AG04449 (cell line): ENCODE data around the gene STAT4.
A peak's percentile ranks its signal among the peaks of the same experiment; 100 is the strongest.

Experiments used
- CTCF ChIA-PET: fragments of 350-600 bp; formaldehyde crosslinking; extraction: SDS; loops from one replicate; lab custom pipeline; 2021; ENCODE audit warnings: antibody characterized with exemption; lab: Yijun Ruan, JAX
- POLR2A ChIA-PET: fragments of 400-600, 350-600 bp; formaldehyde crosslinking; extraction: SDS; loops from one replicate; lab custom pipeline; 2020; ENCODE audit warnings: antibody characterized with exemption, inconsistent platforms; lab: Yijun Ruan, JAX
- DNase-seq: peaks from one replicate; pipeline ENCODE4 v3.0.0-alpha.2; 2010; ENCODE audit warnings: low read depth, low spot score
- H3K4me3 ChIP-seq: 2 replicates; pipeline ENCODE4 v1.5.1; 2011; ENCODE audit warnings: low read depth, mild to moderate bottlenecking, control low read depth, low read length
- TF ChIP-seq, protein P1 (sequence below): IDR thresholded peaks from one replicate; pipeline ENCODE4 v1.5.1; 2011; ENCODE audit warnings: mild to moderate bottlenecking, moderate library complexity, low read length, control low read depth, inconsistent platforms; ENCODE audit not compliant: insufficient read depth; ENCODE audit errors: missing control alignments

Gene STAT4

DNA sequence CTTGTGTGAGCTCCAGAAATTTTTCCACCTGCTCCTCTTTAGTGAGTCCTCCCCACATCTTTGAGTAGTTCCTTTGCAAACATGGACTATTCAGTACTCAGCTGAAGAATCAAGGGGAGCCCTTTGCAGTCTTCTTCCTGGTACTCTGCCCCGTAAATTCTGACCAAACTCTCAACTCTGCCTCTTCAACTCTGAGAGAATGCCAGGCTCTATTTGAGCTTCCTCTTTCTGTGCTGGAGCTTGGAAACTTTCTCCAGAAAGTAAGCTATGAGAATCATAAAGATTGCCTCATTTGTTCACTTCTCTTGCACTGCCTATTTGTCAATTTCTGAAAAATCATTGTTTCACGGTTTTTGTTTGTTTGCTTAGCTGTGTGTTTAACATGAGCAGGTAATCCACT, 7.4 kb upstream of the STAT4 start:
- ChIA-PET POLR2A (no interaction called here), CTCF (interaction anchor here (1.0 to 22.9 kb wide), 7 partner anchors 9 to 366 kb away, joined by 3 to 542 read pairs (median 5); no protein-coding TSS in a partner anchor)
- DNase-seq: no peak
- TF ChIP-seq, protein P1, sequence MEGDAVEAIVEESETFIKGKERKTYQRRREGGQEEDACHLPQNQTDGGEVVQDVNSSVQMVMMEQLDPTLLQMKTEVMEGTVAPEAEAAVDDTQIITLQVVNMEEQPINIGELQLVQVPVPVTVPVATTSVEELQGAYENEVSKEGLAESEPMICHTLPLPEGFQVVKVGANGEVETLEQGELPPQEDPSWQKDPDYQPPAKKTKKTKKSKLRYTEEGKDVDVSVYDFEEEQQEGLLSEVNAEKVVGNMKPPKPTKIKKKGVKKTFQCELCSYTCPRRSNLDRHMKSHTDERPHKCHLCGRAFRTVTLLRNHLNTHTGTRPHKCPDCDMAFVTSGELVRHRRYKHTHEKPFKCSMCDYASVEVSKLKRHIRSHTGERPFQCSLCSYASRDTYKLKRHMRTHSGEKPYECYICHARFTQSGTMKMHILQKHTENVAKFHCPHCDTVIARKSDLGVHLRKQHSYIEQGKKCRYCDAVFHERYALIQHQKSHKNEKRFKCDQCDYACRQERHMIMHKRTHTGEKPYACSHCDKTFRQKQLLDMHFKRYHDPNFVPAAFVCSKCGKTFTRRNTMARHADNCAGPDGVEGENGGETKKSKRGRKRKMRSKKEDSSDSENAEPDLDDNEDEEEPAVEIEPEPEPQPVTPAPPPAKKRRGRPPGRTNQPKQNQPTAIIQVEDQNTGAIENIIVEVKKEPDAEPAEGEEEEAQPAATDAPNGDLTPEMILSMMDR: no peak
- no peak overlapping the region for H3K4me3 ChIP-seq

DNA sequence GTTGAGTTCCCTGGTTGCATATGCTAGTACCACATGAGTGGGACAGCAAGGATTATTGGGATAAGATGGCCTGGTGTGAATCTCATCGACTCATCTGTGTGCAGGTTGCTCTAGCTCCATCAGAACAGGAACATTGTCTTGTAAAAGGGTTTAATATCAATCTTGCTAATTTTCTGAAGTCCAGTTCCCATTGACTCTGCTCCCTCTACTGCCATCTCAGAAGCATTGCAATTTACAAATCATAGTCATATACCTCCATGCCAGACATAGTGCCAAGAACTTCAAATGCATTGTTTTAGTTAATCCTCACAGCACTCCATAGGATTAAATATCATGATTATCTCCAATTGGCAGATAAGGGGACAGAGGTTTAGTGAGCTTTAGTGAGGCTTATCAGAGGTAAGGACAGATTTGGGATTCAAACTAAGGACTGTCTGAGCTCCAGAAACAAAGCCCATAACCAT, 4.8 kb upstream of the STAT4 start:
- H3K4me3 ChIP-seq: no peak overlapping the region
- DNase-seq: no peak
- CTCF ChIA-PET: interaction anchor here (0.6 to 22.9 kb wide), 51 partner anchors 8 to 383 kb away, joined by 3 to 542 read pairs (median 4); partner anchors contain the start of gene STAT1
- POLR2A ChIA-PET: interaction anchor here (1.0 kb wide), 1 partner anchor 142 kb away, joined by 3 read pairs; the partner anchor contains the start of gene STAT1
- TF ChIP-seq, protein P1: peak; percentile 66

DNA sequence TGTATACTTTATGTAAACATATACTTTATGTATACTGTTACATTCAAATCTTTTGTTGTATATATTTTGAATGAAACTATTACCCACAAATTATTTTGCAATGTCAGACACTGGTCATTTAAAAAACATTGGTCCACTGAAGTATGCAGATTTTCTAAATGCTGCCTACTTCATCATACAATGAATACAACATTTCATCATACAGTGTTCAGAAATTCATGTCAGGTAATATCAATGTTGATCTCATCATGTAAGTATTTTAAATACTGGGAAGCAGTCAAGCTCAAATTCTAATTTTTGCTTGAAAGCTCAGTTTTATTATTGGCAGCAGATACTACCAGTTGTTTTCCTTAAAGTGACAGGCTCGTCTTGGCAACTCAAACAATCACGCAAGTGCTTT, 2.9 kb upstream of the STAT4 start:
- TF ChIP-seq, protein P1: no peak
- no peak overlapping the region for H3K4me3 ChIP-seq
- POLR2A ChIA-PET: no interaction called here
- CTCF ChIA-PET: interaction anchor here (1.0 to 22.9 kb wide), 4 partner anchors 13 to 368 kb away, joined by 3 to 542 read pairs (median 8); no protein-coding TSS in a partner anchor
- DNase-seq: no peak

DNA sequence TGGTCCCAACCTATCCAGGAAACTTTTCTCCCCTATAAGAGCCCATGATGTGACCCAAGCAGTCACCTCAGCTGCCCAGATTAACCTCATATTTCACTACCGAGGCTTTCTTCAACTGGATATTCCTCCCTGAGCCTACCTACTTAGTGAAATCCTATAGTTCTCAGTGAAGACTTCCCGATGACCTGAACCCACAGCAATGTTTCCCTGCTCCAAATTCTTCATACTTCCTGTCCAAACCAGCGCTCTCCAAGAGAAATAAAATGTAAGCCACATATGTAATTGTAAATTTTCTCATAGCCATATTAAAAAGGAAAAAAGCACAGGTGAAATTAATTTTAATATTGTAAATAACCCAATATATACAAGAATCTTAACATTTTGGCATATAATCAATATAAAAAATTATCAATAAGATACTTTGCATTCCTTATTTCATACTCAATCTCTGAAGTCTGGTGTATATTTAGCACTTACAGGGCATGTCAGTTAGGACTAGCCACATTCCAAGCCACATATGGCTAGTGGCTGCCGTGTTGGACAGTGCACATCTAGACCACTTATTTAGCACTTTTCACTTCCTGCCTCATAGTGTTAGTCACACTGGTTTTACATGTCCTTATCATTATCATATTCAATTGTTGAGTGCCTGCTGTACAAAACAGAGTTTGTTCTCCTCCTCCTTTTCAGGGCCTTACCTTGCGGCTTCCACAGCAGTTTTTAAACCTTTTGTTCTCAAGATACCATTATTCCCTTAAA, 1.9 kb upstream of the STAT4 start:
- POLR2A ChIA-PET: no interaction called here
- no peak overlapping the region for H3K4me3 ChIP-seq
- DNase-seq: no peak

DNA sequence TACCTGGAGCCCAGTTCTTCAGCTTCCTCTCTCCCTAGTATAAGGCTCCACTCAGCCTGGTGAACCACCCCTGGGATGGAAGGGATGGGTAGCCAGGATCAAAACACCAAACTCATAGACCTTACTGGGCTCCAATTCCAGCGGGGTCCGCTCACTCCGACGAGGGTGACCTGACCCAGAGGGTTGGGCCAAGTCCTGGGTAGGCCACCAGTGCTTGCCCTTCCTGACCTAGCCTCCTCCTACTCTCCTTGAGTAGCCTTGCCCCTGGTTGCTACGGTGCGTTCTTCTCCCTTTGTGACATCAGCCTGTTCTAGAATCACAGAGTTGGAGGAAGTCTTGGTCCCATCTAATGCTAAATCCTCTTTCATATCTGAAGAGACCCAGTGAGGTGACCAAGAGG, 537 bp upstream of the STAT4 start:
- ChIA-PET CTCF (interaction anchor here (1.2 to 4.7 kb wide), 5 partner anchors 13 to 155 kb away, joined by 3 to 33 read pairs (median 6); no protein-coding TSS in a partner anchor), POLR2A (no interaction called here)
- DNase-seq: no peak
- no peak overlapping the region for H3K4me3 ChIP-seq
- TF ChIP-seq, protein P1: no peak

More for the DNA sequence above, 1.9 kb upstream of the STAT4 start:
- CTCF ChIA-PET: interaction anchor here (2.0 to 22.9 kb wide), 2 partner anchors 65 to 103 kb away, joined by 6 to 542 read pairs; no protein-coding TSS in a partner anchor
- TF ChIP-seq, protein P1: no peak

DNA sequence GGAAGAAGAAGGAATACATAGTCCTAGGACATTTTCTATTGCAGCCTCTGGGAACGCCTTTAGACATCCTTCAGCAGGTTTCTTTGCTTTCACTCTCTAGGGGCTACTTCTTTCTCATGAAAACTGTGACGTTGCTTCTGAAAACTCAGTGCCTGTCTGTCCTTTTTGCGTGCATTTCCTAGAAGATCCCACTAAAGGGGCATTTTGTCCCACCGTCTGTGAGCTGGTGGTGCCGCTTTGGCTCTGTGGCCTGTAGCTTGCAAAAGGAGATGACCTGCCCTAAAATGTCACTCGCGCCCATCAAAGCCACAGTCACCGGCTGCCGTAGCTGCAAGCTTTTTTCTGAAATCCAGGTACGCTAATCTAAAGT, 579 bp downstream of the STAT4 start:
- CTCF ChIA-PET: interaction anchor here (0.7 to 4.7 kb wide), 7 partner anchors 9 to 154 kb away, joined by 3 to 33 read pairs (median 4); no protein-coding TSS in a partner anchor
- DNase-seq: no peak

More for the DNA sequence above, 579 bp downstream of the STAT4 start:
- TF ChIP-seq, protein P1: no peak
- H3K4me3 ChIP-seq: peak overlapping the region; percentile 58
- POLR2A ChIA-PET: no interaction called here
